CD1c-positive myeloid dendritic cell (primary cell): ENCODE results near the gene POU6F1.

Experiments used
- DNase-seq: peaks from one replicate; pipeline ENCODE4 v3.0.0-alpha.2; 2016; ENCODE audit errors: extremely low spot score

Gene POU6F1

DNA sequence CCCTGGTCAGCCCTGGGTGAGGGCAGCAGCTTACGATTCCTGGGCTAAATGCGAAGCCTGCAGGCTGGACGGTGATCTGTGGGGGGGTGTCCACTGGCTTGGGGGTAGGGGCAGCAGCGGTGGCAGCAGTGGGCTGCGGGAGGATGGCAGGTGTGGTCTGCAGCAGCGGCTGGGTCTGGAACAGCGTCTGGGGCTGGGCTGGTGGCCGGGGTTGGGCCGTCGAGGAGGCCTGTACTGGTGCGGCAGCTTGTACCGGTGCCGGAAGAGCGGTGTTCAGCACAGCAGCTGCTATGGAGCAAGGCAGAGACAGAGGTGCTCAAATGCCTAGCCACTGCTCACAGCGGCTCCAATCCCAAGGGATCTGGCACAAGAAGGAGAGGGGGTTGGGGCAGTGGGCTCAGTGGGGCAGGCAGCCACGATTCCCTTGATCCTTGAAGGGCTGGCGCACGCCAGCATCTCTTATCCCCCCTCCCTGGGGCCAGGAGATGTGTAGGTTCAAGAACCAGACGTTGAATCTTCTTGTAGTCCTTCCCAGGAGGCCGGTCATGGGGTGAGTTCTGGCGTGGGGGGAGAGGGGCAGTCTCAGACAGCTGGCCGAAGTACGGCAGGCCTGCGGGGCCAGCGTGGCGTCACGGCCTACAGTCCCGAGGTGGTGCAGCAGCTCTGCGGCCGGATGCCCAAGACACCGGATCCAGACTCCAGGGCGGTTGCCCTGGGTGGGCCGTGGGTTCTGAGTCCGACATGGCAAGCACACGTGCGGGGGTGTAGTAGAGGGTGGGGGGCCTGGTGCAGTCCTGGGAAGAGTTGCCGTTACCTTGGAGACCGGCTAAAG is 19.9 kb downstream of the POU6F1 start:
- DNase-seq, result no peak

DNA sequence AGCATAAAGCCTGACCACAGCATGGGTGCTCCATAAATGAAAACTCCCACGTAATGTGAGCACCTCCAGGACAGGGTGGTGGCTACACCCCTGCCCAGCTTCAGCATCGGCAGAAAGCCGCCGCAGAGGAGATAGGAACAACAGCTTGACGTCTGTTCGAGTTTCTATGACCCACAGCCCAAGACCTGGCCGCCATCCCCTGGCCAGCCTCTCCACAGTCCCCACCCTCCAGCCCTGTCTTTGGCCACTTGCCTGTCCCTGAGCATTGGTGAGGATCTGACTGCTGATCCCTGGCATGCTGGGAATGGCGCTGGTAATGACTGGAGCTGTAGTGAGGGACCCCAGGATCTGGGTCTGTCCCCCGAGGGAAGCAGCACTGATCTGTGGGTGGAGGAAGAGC is 21.3 kb downstream of the POU6F1 start:
- DNase-seq, result no peak

DNA sequence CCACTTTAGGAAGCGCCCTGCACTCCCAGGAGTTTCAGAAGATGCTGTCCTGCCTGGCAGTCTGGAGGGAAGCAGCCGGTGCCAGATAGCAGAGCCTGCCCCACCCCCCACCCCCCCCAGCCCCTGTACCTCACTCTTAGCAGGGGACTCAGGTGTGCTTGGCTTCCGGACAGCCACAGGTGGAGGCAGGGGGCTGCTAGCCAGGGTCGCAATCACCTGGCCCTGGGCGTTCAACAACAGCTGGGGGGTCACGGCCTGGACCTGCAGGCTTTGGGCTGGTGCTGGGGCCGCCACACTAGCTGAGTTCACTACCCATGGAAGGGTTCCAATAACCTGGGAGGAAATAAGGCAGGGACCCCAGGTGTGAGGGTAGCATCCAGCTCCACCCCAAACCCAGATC is 22.0 kb downstream of the POU6F1 start:
- no peak for DNase-seq

DNA sequence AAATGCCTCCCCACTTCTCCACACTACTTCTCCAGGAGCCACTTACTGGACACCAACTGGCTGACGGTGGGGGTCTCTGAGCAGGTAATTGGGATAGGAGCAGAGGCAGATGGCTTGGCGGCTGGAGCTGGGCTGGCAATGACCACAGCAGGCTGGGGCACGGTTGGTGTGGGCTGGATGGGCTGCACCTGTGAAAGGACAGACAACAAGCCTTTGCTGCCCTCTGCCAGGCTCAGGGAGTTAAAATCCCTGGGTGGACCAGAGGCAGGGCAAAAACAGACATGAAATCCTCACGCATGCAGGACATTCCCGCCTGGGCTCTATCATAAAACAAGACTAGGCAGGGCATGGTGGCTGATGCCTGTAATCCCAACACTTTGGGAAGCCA is 25.6 kb downstream of the POU6F1 start:
- no peak for DNase-seq

DNA sequence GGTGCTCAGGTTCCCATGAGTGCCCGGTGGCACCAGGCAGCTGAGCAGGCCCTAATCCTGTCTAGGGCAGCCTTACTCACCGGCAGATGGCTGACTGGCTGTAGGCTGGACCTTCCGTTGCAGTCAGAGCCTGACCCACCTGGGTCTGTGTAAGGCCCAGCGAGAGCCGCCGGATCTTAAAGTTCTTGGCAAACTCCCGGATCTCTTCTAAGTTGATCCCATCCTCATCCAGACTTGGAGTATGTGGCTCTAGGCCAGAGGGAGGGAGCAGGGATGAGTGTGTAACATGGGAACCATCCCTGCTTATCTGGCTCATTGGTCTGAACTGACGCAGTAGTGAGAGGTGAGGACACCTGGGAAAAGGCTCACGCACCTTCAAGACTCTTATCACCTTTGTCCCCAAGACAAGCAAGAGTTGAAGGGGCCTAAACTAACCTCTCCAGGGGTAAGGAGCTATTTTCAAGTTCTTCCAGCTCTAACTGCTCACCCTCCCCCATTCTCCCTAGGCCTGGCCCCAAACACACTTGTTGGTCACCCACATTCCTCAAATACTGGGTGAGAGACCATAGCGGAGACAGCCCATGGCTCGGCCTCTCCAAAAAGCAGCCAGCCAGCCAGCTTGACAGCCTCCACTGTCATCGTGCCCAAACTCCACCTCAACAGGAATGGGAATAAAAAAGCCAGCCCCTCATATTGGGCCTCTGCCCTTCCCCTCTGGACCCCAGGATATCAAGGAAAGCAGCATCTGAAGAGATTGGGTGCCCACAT is 26.2 kb downstream of the POU6F1 start:
- DNase-seq, result no peak

DNA sequence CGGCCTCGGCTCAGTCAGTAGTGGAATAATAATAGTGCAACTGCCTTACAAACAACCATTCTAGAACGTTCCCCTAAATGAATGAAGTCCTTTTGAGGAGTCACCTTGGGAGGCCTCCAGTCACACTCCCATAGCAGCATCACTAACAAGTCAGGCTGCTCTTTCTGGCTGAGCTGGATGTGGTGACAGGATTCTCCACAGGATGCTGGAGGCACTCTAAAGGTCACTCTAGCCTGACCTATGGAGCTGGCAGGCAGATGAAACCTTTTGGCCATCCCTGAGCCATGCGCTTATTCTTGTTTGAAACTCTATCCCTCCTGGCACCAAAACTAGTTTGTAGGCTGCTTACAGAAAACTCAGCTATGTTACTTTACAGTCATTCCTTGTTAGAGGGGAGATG is 27.0 kb downstream of the POU6F1 start:
- no peak for DNase-seq

DNA sequence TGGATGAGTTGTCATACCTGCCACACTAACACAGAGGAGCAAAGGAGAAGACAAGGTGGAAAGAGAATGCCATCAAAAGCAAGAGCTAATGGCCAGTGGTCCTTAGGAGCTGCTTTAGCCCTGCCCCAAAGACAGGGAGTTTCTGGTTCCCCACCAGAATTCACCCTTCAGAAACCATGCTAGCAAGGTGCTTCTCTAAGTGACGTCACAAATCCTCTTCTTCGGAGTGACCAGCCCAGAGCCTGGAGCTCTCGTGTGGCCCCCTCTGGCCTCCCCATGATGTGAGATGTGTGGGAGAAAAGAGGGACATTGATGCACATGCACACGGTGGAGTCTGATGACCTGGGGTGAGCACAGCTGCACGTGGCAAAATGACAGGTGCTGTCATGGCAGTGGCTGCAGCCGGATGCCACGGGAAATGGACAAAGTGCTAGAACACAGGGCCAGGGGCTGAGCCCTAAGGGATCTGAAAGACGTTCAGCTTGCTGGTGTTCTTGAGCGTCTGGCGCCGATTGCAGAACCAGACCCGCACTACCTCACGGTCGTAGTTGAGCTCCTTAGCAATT is 28.0 kb downstream of the POU6F1 start:
- no peak for DNase-seq

DNA sequence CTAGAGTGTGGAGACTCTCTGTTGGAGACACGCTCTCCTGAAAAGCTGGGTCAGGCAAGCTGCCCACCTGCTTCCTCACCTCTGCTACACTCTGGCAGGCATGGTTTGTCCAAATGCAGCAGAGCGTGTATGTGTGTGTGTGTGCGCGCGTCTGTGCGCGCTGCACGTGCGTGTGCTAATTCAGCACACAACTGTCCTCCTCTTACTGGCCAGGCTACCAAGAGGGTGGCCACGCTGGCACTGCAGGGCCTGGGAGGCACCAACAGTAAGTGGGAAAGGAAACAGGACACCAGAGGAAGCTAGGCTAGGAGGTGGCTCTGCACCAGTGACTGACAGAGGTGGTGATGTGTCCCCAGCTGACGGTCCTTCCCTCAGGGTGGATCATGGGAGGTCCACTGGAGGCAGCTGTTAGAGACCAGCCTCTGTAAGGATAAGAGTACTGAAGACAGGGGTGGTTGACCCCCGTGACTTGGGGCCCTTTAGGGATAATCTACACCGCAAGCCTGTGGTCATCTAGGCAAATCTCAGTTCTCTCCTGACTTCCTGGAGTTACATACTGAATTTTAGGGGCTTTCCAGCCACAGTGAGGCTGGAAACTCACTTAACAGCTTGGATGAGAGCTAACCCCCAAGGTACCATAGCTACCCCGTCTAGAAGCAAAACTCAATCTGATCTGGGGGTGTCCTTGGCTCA is 29.4 kb downstream of the POU6F1 start:
- no peak for DNase-seq

DNA sequence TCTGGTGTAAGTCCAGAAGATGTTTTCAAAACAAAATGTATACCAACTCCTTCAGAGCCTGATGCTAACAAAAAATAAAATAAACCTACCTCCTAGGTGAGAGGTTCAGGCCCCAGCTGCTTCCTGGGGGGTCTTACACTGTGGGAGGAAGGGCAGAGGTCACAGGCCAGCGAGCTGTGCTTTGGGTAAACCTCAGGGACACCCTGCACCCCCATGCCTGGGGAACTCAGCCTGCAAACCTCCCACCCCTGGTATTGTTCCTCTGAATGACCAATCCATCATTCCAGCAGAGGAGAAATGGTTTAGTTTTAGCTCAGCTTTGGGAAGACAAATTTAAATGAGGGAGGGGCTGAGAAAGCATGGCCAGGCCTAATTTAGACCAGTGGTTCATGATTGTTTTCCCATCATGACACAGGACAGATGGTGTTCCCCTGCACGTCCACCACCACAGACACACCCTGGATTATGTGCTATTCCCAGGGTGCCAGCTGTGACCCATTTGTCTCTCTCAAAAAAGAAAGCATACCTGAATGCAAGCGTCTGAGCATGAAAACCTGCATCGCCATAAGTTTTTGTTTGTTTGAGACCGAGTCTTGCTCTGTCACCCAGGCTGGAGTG is 30.4 kb downstream of the POU6F1 start:
- DNase-seq, result no peak

DNA sequence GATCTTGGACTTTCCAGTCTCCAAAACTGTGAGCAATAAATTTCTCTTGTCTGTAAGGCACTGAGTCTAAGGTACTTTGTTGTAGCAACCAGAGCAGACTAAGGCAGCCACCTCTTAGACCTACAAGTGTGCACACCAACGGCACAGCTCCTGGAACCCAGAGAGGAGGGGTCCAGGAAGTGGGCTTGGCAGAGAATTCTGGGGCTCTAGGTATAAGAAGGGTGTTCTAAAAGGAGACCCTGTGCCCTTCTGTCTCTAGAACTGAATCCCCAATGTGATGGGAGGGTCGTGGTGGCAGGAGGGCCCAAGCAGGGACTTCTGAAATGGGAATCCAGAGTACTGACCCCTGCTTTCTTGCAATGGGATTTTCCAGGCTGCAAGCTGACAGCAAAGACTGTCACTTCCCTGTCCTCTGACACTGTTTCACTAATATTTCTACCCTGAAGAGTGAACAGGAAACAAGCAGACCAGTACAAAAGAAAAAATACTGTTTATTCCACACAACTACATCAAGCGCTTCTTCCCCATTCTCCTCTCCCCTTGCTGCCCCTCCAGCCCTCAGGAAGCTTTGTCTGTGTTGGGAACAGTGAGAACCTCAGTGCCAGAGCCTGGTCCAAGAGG is 31.3 kb downstream of the POU6F1 start:
- DNase-seq, result no peak

DNA sequence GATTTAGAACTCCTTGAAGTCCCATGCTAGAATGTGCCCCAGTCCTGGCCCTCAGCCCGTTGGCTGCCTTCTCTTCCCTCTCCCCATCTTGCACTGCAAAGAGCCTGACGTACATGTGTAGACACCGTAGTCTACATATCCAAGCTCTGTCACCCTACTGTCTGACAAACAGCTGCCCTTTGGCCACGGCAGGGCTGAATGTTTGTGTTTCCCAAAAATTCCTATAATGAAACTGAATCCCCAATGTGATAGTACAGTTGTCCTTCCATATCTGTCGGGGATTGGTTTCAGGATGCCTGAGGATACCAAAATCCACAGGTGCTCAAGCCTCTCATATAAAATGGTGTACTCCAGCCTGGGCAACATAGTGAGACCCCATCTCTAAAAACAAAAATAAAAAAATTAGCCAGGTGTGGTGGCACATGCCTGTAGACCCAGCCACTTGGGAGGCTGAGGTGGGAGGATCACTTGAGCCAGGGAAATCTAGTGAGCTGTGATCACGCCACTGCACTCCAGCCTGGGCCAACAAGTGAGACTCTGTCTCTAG is 32.6 kb downstream of the POU6F1 start:
- no peak for DNase-seq

DNA sequence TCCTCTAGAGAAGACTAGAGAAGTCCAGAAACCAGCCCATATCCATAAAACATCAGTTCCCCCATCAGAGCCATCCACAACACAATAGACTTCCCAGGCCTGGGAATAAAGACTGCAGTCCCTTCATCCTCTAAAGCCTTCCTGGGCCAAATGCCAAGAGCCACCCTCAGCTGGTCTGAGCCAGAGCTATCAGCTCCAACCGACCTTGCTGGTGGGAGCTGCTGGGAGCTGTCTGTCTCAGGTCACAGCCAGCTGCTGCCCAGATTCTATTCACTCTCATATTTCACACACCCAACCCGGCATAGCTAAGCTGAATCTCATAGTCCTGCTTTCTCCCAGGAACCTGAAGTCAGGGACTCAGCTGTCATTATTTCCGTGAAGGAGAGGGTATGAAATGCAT is 34.0 kb downstream of the POU6F1 start:
- DNase-seq, result no peak

DNA sequence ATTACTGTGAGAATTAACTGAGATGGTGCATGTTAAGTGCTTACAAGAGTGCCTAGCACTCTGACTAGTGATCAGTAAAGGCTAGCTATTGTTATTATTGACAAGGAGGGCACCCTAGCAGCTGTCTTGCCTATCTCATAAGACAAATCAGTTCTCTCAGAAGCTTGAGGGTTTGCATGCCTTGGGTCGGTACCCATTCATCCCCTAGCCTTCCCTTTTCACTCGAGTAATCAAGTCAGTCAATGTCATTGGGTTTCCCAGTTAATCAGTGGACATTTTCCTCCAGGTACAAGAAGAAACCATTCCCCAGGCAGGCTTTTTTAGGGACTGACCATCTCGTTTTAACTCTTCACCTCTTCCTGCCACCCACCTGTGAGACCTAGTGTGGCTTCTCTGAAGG is 34.5 kb downstream of the POU6F1 start:
- no peak for DNase-seq

DNA sequence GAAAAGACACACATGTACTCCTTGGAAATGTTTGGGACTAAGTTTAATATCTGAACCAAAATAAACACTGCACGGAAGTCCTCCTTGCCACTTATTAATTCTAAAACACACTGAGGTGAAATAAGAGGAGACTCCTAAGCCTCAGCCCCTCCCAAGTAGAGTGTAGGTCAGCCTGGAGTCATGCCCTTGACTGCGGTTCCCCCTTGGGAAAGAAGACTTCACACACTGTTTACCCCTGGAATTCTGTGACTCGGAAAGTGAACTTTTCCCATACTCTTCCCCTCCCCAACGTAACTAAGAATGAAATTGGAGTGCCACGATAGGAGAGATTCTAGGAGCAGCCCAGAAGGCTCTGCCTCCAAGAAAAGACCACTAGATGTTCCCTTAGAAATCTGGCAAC is 36.3 kb downstream of the POU6F1 start:
- DNase-seq, result no peak

DNA sequence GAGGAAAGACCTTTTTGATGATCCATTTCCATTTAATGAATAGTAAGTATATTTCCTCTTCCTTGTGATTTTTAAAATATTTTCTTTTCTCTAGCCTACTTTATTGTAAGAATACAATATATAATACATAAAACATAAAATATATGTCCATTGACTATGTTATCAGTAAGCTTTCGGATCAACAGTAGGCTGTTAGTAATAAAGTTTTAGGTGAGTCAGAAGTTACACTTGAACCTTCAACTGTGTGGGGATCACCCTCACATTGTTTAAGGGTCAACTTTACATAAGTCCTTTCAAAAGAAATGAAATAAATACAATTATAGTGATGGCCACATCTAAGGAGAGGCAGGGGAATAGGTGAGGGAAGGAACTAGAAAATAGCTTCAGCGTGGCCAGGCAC is 40.0 kb downstream of the POU6F1 start:
- no peak for DNase-seq

DNA sequence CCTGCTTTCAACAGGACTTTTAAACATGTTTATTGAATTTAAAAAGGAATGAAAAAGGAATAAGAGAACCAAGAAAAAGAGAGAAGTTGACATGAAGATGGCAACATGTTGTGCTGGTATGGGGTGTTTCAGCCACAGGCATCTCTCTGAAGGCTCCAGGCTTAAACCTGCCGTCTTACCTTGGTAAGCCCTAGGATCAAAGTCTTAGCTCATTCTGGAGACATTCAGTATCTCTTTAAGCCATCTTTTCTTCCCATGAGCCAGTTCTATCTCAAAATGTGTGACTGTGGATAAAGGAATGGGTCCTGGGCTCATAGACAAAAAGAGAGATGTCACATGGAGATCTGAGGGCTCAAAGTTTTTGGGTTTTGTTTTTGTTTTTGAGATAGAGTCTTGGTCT is 43.4 kb downstream of the POU6F1 start:
- peak; percentile 3 for DNase-seq

DNA sequence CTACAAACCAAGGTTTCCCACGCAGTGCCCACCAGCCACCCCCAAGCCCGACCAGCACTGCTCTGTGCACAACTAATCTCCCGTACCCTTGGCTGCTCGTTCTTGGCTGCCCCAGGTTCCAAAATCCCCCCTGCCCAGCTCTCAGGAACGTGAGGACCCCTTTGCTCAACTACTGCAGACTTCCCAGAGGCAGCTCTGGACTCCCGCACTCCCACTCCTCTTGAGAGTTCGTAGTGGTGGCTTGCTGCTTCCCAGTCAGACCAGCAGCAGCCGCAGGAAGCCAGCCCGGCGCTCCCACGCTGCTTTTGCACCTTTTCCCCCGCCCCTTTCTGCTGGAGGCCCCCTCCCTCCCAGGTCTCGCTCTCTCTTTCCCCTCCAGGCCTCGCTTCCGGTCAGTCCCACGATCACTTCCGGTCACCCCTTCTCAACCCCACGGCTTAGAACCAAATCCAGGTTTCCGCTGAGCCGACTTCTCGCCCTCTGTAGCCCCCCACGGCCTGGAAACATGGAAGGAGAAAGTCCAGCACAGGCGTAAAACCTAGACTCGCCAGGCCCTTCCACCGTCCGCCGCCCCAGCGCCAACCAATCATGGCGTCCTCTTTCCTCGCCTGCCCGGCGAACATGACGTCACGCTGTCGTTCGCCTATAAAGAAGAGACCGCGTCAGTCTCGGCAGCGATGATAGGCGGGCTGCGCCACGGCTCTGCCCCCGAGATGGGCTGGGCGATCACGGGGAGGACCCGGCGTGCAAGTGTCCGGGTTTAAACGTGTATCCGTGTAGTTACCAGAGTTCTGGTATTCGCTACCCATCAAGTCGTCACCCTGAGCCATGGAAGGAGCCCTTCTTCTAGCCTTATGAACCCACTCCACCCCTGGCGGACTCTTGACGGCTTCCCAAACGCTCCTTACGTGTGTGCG is 45.1 kb downstream of the POU6F1 start, which contains the start of gene TFCP2:
TFCP2 (minus strand) TSS at position 621 of the 917 bp plus-strand sequence. CDS start 713 bp downstream, outside the sequence.
- peak; percentile 98 for DNase-seq

DNA sequence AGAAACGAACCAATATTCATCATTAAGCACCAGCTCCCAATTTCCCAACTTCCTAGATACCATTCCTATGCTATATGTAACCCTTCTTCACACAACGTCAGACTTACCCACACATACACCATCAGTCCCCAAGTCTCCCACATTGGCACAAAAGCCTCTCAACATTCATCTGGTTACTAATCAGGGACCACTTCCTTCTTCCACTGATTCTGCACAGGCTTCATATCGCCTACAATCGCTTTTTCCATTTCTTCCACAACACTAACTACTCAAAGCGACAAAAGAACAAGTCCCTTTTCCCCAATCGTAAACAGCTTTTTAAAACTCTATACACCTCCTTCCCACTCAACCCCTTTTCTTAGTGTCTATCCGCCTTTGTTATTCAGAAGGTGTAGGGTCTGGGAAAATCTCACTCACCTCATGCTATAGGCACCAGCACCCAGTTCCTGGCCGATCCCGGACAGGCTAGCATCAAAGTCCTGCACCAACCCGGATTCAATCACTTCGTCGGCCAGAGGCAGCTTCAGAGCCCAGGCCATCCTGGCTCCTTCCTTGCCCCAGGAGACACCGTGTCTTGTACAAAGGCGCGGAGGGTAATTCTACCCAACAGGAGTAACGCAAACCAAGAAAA is 45.9 kb downstream of the POU6F1 start:
- peak; percentile 69 for DNase-seq

DNA sequence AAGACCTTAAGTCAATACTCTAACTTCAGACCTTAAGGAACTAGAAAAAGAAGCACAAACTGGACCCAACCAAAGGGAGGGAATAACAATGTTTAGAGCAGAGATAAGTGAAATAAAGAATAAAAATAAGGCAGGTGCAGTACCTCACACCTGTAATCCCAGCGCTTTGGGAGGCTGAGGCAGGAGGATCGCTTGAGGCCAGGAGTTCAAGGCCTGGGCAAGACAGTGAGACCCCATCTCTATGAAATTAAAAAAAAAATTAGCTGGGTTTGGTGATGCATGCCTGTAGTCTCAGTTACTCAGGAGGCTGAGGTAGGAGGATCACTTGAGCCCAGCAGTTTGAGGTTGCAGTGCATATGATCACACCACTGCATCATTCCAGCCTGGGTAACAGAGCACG is 54.1 kb downstream of the POU6F1 start:
- no peak for DNase-seq
